HG03378 (cell line): ENCODE data around the gene PPP1R14B.

Experiments
- ATAC-seq: cut with Tn5 transposase; IDR thresholded peaks from one replicate; pipeline ENCODE4 v1.9.1; 2021; ENCODE audit warnings: mild to moderate bottlenecking, moderate library complexity; ENCODE audit not compliant: unreplicated experiment

Gene PPP1R14B

DNA sequence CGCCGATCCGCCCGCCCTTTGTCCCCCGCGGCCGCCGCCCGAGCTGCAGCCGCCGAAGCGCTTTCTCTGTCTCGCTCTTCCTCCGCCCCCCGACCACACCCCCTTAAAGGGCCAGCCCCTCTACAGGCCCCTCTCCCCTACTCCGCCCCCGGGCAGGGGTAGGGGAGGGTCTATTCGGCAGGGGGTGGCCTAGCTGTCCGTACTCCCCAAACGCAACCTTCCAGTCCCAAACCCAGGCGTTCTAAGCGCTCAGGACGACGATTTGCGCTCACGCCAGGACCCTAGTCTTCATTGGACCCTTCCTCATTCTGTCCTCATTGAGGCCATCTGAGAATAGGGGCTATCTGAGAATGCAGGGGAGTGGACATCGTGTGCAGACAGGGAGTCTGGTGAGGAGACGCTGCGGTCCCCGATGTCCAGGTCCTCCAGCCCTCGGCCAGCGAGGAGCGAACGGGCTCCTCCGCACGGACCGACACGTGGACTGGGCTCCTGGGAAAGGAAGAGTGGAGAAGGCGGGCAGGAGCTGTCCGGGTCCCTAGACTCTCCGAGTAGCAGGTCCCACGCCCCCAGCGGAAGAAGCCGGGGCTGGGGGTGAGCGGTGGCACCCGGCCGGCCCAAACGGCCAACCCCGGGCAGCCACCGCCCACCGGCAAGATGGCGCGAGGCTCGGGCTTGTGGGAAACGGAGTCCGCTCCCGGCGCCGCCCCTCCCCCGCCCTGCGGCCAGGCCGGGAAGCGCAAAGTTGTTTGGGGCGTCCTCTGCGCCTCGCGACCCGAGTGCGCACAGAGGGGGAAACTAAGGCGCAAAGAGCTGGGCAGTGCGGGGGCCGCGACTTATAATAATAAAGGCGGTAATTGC is at the start of gene PPP1R14B:
Gene PPP1R14B, minus strand, starts transcription at position 73 of the 858 bp plus-strand sequence. CDS start 270 bp downstream, outside the sequence.
- ATAC-seq = no peak

DNA sequence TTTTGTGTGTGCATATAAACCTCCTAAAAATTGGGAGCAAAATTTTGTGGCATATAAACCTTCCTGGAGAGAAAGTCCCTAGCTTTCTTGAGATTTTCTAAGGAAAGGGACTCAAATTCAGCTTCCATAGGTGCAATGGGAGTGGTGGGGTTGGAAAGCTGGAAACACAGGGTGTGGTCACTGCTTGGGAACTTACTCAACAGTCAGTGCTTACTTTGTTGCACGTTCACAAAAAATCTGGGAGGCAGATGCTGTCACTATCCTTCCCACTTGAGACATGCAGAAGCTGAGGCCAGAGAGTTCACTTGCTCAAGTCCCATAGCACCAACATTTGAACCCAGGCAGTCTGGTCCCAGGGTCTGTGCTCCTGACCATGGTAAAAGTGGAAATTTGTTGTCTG is 49.5 kb upstream of the PPP1R14B start:
- ATAC-seq = no peak

- no peak for ATAC-seq
Measured at GRCh38 chr11:64295760-64296159, 49.0 kb upstream of the PPP1R14B start.

- no peak for ATAC-seq
Measured at GRCh38 chr11:64294774-64295173, 48.0 kb upstream of the PPP1R14B start.

DNA sequence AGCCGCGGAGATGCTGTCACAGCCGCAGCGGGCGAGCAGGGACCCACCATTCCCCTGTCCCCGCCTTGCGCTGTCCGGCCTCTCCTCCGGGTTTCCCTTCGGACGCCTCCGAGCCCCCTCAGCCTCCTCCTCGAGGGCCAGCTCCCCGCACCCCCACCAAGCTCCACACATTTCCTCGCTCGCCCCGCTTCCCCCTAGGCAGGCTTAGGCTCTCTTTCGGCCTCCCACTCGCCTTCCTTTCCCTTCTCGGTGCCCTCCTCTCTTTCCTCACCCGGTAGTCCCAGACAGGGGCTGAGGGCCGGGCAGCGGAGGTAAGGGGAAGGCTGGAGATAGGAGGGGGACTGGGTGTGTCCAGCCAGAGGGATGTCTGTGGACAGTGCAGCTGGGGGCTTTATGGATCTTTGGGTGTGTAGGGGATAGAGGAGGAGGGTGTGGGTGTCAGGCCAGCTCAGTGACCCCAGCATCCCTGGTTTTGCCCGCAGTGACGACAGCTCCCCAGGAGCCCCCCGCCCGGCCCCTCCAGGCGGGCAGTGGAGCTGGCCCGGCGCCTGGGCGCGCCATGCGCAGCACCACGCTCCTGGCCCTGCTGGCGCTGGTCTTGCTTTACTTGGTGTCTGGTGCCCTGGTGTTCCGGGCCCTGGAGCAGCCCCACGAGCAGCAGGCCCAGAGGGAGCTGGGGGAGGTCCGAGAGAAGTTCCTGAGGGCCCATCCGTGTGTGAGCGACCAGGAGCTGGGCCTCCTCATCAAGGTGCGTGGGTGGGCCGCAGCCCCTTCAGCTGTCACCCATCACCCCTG is 45.9 kb upstream of the PPP1R14B start:
- no peak for ATAC-seq

DNA sequence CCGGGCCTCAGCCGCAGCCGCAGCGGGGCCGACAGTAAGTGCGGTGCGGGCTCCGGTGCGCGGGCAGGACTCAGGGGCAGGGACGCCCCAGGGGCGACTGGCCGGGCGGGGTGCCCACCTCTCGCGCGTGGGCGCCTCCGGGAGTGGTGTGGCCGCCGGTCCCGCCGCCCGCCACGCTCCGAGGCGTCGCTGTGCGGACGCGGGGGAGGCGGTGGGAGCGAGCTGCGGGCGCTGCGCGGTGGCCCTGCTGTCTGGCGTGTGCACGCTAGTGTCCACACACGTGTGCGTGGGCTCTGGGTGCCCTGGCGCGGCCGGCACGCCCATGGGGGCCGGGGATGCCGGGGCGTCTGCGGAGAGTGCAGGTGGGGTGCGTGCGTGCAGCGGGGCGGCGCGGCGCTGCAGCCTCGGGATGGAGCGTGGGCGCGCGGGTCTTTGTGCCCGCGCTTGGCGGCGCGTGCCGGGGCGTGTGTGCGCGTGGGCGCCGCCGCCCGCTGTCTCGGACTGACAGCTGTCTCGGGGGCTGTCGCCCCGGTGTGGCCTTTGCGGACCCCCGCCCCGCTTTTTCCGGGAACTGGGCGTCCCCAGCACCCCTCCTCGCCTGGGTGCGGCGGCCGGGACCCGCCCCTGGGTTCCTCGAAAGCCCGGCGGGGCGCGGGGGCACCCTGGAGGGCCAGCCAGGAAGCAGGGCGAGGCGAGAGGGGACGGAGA is 45.2 kb upstream of the PPP1R14B start:
- no peak for ATAC-seq

GRCh38 chr11:64291262-64291751 is 44.6 kb upstream of the PPP1R14B start, which contains the start of gene KCNK4:
Gene KCNK4, plus strand, starts transcription at chr11:64291302. Its CDS starts 1,717 bp downstream, at chr11:64293019.
- ATAC-seq = no peak

- ATAC-seq = no peak
Measured at GRCh38 chr11:64290352-64291261, 43.9 kb upstream of the PPP1R14B start.

DNA sequence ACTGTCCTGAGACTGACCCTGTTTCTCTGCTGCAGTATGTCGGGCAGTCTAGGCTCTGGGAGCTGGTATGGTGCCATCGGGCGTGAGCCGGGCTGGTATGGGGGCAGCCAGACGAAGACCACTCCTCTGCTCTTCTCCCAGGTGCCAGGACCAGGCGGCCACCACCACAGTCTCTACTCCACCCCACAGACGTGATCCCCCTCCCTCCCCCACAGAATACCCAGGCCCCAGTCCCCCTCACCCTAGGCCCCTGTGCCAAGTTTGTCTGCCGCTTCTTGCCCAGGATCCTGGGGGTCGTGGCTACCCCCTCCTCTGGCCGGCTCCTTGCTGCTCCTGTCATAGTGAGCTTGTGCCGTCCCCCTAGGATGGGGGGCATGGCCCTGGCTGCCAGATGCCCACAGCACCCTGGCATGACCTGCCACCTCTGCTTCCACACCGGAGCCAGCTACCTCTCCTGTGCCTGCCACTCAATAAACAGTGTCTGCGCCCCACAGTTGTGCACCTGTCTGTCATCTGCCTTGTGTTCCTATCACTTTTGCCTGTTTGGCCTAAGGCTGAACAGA is 42.3 kb upstream of the PPP1R14B start:
- ATAC-seq = no peak

- ATAC-seq = no peak
Measured at GRCh38 chr11:64288353-64288750, 41.6 kb upstream of the PPP1R14B start.

DNA sequence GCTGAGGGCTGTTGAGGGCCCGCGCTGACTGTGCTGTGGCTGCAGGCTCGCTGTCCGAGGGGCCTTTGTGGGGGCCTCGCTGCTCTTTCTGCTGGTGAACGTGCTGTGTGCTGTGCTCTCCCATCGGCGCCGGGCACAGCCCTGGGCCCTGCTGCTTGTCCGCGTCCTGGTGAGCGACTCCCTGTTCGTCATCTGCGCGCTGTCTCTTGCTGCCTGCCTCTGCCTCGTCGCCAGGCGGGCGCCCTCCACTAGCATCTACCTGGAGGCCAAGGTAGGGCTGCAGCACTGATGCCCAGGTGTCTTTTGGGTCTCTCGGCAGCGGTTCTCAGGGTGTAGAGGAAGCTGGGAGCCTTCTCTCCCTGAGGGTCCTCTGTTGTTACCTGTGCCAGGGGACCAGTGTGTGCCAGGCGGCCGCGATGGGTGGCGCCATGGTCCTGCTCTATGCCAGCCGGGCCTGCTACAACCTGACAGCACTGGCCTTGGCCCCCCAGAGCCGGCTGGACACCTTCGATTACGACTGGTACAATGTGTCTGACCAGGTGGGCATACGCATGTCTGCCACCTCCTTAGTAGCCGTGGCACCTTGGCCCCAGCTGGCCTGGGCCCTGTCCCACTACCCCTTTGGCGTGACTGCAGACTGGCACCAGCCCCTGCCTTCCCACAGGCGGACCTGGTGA is 41.1 kb upstream of the PPP1R14B start:
- ATAC-seq = no peak

GRCh38 chr11:64286801-64287159 is 40.0 kb upstream of the PPP1R14B start:
- ATAC-seq = no peak

- ATAC-seq = no peak
Measured at GRCh38 chr11:64285885-64286800, 39.4 kb upstream of the PPP1R14B start.

DNA sequence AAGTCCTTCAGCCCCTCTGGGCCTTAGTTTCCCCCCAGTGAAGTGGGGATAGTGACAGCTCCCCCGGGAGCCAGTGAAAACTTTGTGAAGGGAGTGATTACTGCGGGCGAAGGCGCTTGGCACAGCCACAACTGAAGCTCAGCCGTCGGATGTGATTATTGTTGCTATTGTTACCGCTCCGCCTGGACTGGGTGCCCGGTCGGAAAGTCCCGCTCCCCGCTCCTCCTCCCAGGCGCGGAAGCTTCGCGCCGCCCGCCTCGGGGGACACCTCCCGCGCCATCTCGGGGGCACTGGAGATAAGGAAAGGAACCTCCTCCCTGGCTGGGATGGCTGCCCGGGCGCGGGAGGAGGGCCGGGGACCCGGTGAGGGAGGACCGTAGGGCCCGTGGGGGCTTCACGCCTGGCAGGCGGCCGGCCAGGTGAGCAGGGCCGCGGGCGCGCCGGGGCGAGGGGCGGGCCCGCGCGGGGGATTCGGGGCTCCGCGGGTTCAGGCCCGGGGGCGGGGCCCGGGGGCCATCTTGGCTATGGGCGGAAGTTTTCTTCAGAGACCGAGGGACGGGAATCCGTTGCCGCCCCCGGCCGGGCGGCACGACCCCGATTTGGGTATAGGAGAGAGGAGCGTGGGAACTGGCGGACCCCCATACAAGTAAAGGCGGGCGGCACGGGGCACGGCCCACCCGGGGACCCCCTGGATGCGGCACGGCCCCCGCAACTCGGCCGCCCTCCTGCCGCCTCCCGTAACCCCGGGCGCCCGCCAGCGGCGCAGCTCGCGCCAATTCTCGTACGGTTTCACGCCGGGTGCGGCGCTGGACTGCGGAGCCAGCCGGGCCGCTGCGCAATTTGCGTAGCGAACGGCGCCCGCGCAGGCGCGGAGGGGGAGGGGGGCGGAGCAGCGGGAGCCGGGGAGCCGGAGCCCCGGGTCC is 38.5 kb upstream of the PPP1R14B start, which contains the start of gene GPR137:
Gene GPR137, plus strand, starts transcription at position 887 of the 923 bp plus-strand sequence. CDS start 677 bp downstream, outside the sequence.
- ATAC-seq = peak; percentile 48

DNA sequence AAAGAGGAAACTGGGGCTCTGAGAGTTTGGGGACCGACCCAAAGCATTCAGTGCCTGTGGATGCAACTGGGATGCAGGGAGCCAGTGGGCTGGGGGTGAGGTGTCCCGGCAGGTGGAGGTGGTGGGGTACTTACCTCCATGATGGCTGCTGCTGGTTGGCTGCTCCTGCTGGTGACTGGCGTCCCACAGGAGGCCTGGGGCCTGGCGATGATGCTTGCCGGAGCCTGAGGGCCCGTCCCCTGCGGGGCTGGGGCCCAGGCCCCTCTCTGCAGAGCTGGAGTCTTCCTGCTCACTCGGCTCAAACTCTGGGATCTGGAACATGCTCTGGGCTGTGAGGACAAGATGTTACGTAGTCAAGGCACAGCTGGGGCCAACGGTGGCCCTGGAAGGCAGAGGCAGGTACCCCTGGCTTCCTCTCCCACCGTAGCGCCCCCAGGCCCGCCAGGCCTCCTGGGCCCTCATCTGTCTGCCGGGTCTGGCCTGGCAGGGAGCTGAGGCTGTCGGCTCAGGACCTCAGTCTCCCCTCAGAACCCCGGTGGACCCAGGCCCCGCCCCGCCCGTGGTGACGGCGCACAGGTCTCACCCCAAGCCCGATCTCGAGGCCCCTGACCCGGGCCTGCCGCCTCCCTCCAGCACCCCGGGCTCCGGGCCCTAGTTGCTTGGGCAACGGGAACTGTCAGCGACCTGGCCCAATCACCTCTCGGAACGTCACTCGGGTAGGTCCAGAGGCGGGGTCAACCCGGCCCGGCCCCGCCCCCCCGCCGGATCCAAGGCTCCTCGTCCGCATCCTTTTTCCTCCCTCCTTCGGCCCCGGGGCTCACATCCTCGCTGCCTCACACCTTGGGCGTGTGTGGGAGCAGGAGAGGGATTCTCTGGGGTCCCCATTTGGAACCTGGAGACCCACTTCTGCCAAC is 37.6 kb upstream of the PPP1R14B start, which contains the start of gene BAD:
Gene BAD, minus strand, starts transcription at position 618 of the 914 bp plus-strand sequence. Its CDS starts 297 bp downstream, at position 321.
- ATAC-seq = peak; percentile 53

DNA sequence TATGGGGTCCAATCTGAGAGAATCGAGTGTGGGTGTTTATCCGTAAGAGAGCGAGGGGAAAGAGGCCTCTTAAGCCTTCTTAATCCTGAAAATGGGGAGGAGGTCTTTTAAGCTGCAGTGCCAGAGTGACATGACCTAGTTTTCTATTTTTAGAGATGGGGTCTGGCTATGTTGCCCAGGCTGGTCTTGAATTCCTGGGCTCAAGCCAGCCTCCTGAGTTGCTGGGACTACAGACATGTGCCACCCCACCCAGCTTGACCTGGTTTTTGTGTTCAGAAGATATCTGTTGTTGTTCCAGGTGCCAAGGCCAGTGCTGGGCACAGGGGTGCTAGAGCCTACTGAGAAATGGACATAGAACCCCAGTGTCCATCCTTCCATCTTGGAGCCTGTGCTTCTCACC is 36.3 kb upstream of the PPP1R14B start:
- ATAC-seq = no peak
